GM15510 (cell line): ENCODE data around the gene DUSP23.

Source experiments
- POLR2A ChIP-seq: IDR thresholded peaks from 3 replicates; pipeline ENCODE4 v1.6.1; 2011; ENCODE audit warnings: borderline replicate concordance; ENCODE audit not compliant: insufficient read length; ENCODE audit errors: extremely low read depth

The DUSP23 gene

GRCh38 chr1:159800177-159800930 is 19.6 kb downstream of the DUSP23 start:
- no peak for TF ChIP-seq POLR2A

- TF ChIP-seq POLR2A = no peak
Observed at GRCh38 chr1:159802111-159802510, 21.3 kb downstream of the DUSP23 start, which contains the start of gene FCRL6. TSS of gene FCRL6 (plus strand) at chr1:159802360. CDS start at chr1:159802425, 65 bp downstream.

- no peak for TF ChIP-seq POLR2A
Observed at GRCh38 chr1:159803956-159804689, 23.4 kb downstream of the DUSP23 start.

DNA sequence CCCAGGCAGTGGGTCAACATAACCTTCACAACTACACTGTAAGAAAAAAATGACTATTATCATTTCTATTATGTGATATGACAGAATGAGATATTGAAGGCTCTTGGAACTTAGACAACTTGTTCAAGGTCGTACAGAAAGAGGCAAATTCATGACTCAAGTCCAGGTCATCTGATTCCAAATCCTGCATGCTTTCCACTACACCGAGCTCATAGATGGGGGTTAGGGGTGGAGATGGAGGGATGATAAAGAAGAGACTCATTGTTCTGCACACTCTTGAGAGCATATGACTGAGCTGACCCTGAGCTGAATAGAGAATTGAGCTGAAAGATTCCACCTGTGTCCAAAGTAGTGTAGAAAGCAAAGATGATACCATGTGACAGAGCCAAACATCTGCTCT is 24.2 kb downstream of the DUSP23 start:
- TF ChIP-seq POLR2A = no peak

GRCh38 chr1:159815926-159816325 is 35.2 kb downstream of the DUSP23 start:
- TF ChIP-seq POLR2A = no peak

DNA sequence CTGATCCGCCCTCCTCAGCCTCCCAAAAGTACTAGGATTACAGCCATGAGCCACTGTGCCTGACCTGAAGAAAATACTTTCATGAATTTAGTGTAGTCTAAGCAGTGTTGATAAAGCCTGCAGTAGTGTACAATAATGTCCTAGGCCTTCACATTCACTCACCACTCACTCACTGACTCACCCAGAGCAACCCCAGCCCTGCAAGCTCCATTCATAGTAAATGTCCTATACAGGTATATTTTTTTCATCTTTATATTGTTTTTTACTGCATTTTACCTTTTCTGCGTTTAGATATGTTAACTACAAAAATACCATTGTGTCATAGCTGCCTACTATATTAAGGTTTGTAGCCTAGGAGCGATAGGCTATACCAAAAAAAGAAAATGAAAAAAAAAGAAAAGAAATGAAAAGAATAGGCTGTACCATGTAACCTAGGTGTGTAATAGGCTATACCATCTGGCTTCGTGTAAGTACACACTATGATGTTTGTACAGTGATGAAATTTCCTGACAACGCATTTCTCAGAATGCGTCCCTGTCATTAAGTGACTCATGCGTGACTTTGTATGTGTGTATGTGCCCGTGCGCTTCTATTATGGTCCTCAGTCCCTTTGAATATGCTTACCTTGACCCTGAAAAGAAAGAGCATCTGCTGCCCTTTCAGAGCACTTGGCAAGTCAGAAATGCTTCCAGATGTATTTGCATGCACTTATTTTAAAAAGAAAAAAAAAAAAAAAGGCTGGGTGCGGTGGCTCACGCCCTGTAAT is 36.7 kb downstream of the DUSP23 start:
- no peak for TF ChIP-seq POLR2A

- no peak for TF ChIP-seq POLR2A
Observed at GRCh38 chr1:159821171-159821867, 40.6 kb downstream of the DUSP23 start.

- no peak for TF ChIP-seq POLR2A
Observed at GRCh38 chr1:159823406-159823805, 42.6 kb downstream of the DUSP23 start.

GRCh38 chr1:159825564-159825963 is 44.8 kb downstream of the DUSP23 start:
- no peak for TF ChIP-seq POLR2A

GRCh38 chr1:159826441-159827101 is 45.8 kb downstream of the DUSP23 start, which contains the start of gene SLAMF8:
TSS of gene SLAMF8 (plus strand) at chr1:159826873. CDS start at chr1:159826899, 26 bp downstream.
- no peak for TF ChIP-seq POLR2A

- TF ChIP-seq POLR2A = no peak
Observed at GRCh38 chr1:159827102-159827490, 46.3 kb downstream of the DUSP23 start.

DNA sequence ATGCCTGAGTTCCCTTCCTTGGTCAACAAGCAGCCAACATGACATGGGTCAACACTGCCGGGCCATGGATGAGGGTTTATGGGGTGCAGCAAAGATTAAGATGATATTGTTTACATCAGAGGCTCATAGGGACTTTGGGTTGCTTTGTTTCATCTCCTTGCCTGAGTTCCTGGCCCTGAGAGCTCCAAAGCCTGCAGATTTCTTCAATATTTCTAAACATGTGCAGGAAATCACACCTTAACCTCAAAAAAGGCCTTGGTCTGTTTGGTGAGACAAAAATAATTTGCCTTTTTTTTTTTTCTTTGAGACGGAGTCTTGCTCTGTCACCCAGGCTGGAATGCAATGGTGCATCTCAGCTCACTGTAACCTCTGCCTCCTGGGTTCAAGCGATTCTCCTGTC is 46.8 kb downstream of the DUSP23 start:
- TF ChIP-seq POLR2A = no peak

- no peak for TF ChIP-seq POLR2A
Observed at GRCh38 chr1:159828176-159828575, 47.4 kb downstream of the DUSP23 start.

DNA sequence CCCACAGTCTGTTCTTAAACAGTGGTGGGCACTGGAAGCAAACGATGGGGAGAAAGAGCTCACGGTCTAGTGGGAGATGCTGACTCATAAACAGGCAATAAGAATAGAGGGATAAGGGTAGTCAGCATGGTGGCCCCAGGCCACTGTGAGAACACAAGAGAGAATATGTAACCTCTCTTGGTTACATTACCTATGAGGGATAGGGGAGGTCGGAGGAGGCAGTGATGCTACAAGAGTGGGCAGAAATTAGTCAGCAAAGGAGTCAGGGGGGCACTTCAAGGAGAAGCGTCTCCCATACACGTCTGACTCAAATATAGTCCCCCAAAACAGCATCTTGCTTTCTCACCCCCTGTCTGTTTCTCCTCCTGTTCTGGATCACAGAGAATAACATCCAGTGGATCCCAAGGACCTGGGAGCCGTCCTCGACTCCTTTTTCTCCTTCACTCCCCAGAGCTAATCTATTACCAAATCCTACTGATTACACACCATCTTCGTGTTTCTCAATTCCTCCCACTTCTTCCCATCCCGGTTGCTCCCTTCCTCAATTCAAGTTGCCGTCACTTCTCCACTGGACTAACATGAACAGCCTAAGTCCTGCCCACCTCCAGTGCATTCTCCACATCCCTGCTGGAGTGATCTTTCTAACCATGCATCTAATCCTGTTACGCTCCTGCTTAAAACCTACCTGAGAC is 48.0 kb downstream of the DUSP23 start:
- no peak for TF ChIP-seq POLR2A

DNA sequence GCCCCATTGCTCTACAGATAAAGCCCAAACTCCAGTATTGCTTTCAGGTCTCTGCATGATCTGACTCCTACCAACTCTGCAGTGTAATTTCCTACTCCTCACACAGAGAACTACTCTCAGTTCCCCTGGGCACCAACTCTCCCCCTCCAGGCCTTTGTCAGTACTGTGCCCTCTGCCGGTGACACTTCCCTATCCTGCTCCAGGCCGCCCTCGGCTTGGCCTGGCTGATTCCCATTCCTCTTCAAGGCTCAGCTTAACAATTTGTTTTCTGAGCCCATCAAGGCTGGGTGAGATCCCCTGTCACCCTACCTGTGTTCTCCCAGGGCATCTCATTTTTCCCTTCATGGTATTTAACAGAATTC is 48.5 kb downstream of the DUSP23 start:
- no peak for TF ChIP-seq POLR2A
